Epidermal melanocyte (primary cell): ENCODE measurements around the gene ITGA4.

ENCODE experiments used
- DNase-seq: peaks from one replicate; pipeline ENCODE4 v3.0.0; 2011; ENCODE audit warnings: low spot score; ENCODE audit not compliant: insufficient read length

ITGA4 gene

GRCh38 chr2:181574321-181574720, 117.1 kb downstream of the ITGA4 start:
- no peak for DNase-seq

GRCh38 chr2:181575024-181575649, 118.0 kb downstream of the ITGA4 start:
- no peak for DNase-seq

- no peak for DNase-seq
Measured at GRCh38 chr2:181575650-181576025, 118.5 kb downstream of the ITGA4 start.

- DNase-seq: no peak
Measured at GRCh38 chr2:181576431-181576830, 119.2 kb downstream of the ITGA4 start.

- no peak for DNase-seq
Measured at GRCh38 chr2:181578829-181579228, 121.6 kb downstream of the ITGA4 start.

- no peak for DNase-seq
Measured at GRCh38 chr2:181581534-181581933, 124.3 kb downstream of the ITGA4 start.

- no peak for DNase-seq
Measured at GRCh38 chr2:181585732-181586131, 128.5 kb downstream of the ITGA4 start.
